ENCODE data around the gene ITIH1.

DNA sequence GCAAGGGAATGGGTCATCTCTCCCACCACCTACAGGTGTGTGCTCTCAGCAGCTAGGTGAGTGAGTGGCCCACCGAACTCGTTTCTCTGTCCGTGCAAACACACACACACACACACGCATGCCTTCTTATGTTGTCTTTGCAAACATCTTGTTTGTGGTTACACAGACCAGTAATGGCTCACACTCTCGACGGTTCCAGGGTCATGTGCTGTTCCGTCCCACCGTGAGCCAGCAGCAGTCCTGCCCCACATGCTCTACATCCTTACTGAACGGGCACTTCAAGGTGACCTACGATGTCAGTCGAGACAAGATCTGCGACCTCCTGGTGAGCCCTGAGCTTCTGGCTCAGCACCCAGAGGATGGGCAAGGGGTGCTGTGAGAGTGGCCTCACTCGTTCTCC, 4.3 kb downstream of the ITIH1 start:
- TF ChIP-seq CTCF (conservative IDR thresholded peaks at IDR 0.05) (no peak), EZH2 (IDR thresholded peaks at IDR 0.05; ENCODE audit: low read depth) (no peak)
